ENCODE measurements around the gene PRPF4.

PRPF4 gene

DNA sequence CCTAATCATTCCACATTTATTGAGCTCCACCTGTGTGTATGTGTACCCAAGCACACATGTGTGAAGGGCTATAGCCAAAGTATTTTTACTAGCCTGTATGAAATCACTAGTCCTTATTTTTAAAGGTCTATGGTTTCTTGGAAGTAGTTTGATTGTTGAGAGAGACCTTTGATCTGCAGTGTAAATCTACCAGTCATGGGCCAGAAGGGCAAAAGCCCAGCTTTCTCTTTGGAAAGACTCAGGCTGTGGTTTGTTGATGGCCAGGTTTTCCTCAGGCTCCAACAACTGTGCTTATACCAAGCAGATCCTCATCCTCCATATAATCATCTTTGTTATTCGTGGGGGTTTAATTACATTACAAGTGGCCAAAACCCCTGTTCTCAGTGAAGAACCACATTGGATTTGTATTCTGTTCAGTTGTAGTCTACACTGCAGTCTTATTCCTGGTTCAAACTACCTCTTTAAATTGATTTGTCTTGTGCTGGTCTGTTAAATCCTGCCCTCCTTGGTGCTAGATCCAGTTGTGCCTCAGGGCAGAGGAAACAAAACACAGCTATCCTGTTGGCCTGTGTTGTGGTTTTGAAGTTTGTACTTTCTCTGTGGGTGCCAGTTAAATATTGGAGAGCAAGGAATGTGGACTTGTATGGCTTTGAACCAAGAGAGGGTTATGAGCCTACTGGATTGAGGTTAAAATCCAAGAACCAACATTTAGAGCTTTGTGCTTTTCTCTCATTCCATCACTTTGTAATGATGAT lies 13.4 kb upstream of the PRPF4 start:
- no peak for DNase-seq (ENCODE audit: extremely low spot score)
- TF ChIP-seq, protein P1, sequence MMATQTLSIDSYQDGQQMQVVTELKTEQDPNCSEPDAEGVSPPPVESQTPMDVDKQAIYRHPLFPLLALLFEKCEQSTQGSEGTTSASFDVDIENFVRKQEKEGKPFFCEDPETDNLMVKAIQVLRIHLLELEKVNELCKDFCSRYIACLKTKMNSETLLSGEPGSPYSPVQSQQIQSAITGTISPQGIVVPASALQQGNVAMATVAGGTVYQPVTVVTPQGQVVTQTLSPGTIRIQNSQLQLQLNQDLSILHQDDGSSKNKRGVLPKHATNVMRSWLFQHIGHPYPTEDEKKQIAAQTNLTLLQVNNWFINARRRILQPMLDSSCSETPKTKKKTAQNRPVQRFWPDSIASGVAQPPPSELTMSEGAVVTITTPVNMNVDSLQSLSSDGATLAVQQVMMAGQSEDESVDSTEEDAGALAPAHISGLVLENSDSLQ (IDR thresholded peaks at IDR 0.05): no peak
- ChIA-PET CTCF (interaction anchor here (1.1 kb wide), 1 partner anchor 13 kb away, joined by 3 read pairs; no protein-coding TSS in a partner anchor), POLR2A (no interaction called here)

DNA sequence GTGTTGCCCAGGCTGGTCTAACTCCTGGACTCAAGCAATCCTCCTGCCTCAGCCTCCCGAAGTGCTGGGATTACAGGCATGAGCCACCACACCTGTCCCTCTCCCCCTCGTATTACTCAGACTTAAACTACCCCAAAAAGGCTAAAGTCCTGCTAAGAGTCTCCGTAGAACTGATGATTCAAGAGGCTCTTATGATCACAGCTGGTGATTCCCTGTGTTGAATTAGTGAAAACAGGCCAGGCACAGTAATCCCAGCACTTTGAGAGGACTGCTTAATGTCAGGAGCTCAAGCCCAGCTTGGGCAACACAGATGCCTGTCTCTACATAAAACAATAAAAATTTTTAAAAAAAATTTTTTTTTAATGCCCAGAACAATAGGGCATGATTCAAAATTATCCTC lies 9.3 kb upstream of the PRPF4 start:
- ChIA-PET CTCF (no interaction called here), POLR2A (no interaction called here)
- DNase-seq (ENCODE audit: extremely low spot score): no peak
- TF ChIP-seq ARNT (IDR thresholded peaks at IDR 0.05) (no peak), FOXA1 (IDR thresholded peaks at IDR 0.05) (no peak), SP1 (IDR thresholded peaks at IDR 0.05) (no peak), SUZ12 (IDR thresholded peaks at IDR 0.05) (no peak), TARDBP (IDR thresholded peaks at IDR 0.05) (no peak), LEF1 (IDR thresholded peaks at IDR 0.05; ENCODE audit: borderline replicate concordance) (no peak), NFRKB (IDR thresholded peaks at IDR 0.05) (no peak), ELF4 (IDR thresholded peaks at IDR 0.05) (no peak), HDGF (IDR thresholded peaks at IDR 0.05; ENCODE audit: borderline replicate concordance) (no peak), L3MBTL2 (conservative IDR thresholded peaks at IDR 0.05) (no peak)
- TF ChIP-seq, protein P1 (IDR thresholded peaks at IDR 0.05): no peak

DNA sequence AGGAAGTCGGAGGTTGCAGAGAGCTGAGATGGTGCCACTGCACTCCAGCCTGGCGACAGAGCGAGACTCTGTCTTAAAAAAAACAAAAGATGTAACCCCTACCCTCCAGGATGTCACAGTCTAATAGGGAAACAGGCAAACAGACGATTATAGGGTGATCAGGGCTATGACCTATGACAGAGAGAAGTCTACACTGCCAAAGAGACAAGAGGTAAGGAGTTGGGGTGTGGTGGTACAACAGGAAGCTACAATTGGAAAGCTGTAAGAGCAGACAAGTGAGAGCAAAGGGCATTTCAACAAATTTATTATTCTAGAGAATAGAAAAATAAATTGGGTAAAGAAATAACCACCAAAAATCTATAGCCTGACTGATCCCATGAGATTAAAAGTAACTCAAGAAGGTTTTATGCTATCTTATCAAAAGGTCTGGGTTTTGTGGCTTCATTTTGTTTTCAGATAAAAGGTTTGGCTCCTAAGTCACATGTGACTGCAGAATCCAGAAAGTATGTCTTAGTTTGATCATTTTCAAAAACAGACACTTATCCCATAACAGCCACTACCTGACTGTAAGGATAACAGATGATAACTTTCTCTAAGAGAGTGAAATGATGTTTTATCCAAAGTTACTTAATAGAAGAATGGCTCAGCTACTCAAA lies 7.4 kb upstream of the PRPF4 start:
- DNase-seq (ENCODE audit: extremely low spot score): no peak
- TF ChIP-seq TARDBP (IDR thresholded peaks at IDR 0.05) (no peak), FOXA1 (IDR thresholded peaks at IDR 0.05) (no peak), ZNF384 (IDR thresholded peaks at IDR 0.05) (no peak)
- ChIA-PET POLR2A (no interaction called here), CTCF (no interaction called here)

DNA sequence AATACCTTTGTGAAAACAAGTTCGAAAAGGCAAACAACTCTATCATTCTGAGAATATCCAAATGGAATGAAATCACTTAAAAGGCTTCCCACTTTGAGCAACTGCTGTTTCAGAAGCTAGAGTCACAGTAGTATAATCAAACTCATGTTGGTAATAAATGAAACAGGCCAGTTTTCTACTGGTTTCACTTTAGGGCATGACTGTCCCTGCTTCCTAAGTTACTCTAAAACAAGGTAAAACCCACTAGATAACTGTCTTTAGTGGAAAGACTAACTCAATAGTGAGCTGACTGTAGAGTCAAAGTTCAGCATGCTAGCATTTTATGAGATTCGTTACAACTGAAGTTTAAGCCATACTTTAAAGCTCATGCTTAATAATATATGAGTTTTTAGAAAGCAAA lies 6.1 kb upstream of the PRPF4 start:
- ChIA-PET POLR2A (no interaction called here), CTCF (interaction anchor here (0.6 kb wide), 1 partner anchor 1599 kb away, joined by 3 read pairs; no protein-coding TSS in a partner anchor)
- DNase-seq (ENCODE audit: extremely low spot score): no peak
- TF ChIP-seq SUZ12 (IDR thresholded peaks at IDR 0.05) (no peak), ARNT (IDR thresholded peaks at IDR 0.05) (no peak), NFRKB (IDR thresholded peaks at IDR 0.05) (no peak), LEF1 (IDR thresholded peaks at IDR 0.05; ENCODE audit: borderline replicate concordance) (no peak), BHLHE40 (IDR thresholded peaks at IDR 0.05; ENCODE audit: borderline replicate concordance) (no peak), SP1 (IDR thresholded peaks at IDR 0.05) (no peak), ELF4 (IDR thresholded peaks at IDR 0.05) (no peak), HDGF (IDR thresholded peaks at IDR 0.05; ENCODE audit: borderline replicate concordance) (no peak), FOXM1 (IDR thresholded peaks at IDR 0.05; ENCODE audit: borderline replicate concordance) (no peak), FOXK2 (IDR thresholded peaks at IDR 0.05) (no peak), CTBP1 (IDR thresholded peaks at IDR 0.05; ENCODE audit: borderline replicate concordance) (no peak), TARDBP (IDR thresholded peaks at IDR 0.05) (no peak)
- TF ChIP-seq, protein P1 (IDR thresholded peaks at IDR 0.05): no peak

DNA sequence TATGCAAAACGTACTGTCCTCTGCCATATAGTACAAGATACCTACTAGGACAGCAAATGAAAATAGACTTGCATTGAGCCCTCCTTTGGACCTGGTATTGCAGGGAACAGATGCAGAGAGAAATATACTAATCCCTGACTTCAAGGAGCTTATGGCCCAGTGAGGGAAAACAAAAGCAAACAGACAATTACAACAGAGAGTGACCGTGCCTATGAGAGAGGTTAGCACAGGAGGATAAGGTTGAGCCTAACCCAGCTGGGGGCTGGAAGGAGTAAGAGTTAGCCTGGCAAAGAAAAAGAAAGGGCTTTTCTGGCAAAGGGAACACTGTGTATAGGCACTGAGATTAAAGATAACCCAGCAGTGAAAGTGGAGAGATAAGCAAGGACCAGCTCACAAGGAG lies 5.6 kb upstream of the PRPF4 start:
- DNase-seq (ENCODE audit: extremely low spot score): no peak
- TF ChIP-seq NFRKB (IDR thresholded peaks at IDR 0.05): no peak
- no peak for TF ChIP-seq TARDBP (IDR thresholded peaks at IDR 0.05)
- ChIA-PET CTCF (interaction anchor here (0.6 kb wide), 1 partner anchor 1599 kb away, joined by 3 read pairs; no protein-coding TSS in a partner anchor), POLR2A (no interaction called here)

DNA sequence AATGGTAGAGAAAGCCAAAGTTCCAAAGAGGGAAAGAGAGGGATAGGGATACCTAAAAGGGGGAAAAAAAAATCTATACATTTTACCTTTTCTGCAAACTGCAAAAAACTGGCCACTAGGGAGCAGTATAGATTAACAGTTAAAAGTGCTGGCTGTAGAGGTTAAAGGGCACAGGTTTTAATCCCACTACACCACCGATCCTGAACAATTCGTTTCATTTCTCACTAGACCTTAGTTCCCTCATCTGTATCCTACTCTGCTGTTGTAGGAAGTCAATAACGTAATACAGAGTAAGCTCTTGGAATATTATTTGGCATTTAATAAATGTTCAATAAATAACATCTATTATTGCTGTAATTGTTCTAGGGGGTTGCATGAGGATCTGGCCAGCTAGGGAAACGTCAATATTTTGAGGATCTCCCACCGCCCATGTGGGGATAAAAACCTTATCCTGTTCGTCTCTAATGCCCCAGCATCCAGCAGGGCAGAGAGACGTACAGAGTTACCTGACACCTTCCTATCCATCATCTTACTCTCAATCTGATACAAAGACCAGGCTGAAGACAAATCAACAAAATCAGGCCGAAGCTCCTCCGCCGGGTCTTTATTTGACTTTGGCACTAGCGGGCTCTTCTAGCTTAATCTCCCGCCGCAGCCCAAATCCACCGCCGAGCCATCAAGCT lies 843 bp upstream of the PRPF4 start:
- CTCF ChIA-PET: interaction anchor here (0.6 to 2.0 kb wide), 12 partner anchors 12 to 1034 kb away, joined by 3 to 9 read pairs (median 3); partner anchors contain the start of gene ALAD
- peak; percentile 55 for DNase-seq (ENCODE audit: extremely low spot score)
- POLR2A ChIA-PET: interaction anchor here (0.6 to 2.4 kb wide), 29 partner anchors 10 to 518 kb away, joined by 3 to 28 read pairs (median 5); partner anchors contain the start of genes ALAD, BSPRY, C9orf43 and FKBP15
- TF ChIP-seq CTBP1 (IDR thresholded peaks at IDR 0.05; ENCODE audit: borderline replicate concordance) (no peak), FOXK2 (IDR thresholded peaks at IDR 0.05) (no peak), ZNF384 (IDR thresholded peaks at IDR 0.05) (peak; percentile 82)

DNA sequence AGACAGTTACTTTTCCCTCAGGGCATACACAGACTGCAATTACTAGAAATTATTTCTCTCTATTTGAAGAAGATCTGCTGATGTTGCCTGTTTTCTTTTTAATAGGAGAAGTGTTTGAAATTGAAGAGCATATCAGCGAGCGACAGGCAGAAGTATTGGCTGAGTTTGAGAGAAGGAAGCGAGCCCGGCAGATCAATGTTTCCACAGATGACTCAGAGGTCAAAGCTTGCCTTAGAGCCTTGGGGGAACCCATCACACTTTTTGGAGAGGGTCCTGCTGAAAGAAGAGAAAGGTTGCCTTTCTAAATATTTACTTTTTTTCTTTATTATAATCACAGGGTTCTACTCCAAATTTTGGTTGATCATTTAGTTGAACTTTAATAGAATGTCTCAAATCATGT lies 3.4 kb downstream of the PRPF4 start:
- TF ChIP-seq SP1 (IDR thresholded peaks at IDR 0.05) (no peak), FOXK2 (IDR thresholded peaks at IDR 0.05) (no peak), TARDBP (IDR thresholded peaks at IDR 0.05) (no peak)
- POLR2A ChIA-PET: no interaction called here
- CTCF ChIA-PET: no interaction called here
- no peak for DNase-seq (ENCODE audit: extremely low spot score)

Data from HEK293T (cell line).